GM21737 (cell line): ENCODE measurements around the gene HS3ST5.

Source experiments
- ATAC-seq: cut with Tn5 transposase; IDR thresholded peaks from one replicate; pipeline ENCODE4 v1.9.1; 2021; ENCODE audit warnings: mild to moderate bottlenecking, moderate library complexity; ENCODE audit not compliant: unreplicated experiment

HS3ST5 gene, protein sequence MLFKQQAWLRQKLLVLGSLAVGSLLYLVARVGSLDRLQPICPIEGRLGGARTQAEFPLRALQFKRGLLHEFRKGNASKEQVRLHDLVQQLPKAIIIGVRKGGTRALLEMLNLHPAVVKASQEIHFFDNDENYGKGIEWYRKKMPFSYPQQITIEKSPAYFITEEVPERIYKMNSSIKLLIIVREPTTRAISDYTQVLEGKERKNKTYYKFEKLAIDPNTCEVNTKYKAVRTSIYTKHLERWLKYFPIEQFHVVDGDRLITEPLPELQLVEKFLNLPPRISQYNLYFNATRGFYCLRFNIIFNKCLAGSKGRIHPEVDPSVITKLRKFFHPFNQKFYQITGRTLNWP

DNA sequence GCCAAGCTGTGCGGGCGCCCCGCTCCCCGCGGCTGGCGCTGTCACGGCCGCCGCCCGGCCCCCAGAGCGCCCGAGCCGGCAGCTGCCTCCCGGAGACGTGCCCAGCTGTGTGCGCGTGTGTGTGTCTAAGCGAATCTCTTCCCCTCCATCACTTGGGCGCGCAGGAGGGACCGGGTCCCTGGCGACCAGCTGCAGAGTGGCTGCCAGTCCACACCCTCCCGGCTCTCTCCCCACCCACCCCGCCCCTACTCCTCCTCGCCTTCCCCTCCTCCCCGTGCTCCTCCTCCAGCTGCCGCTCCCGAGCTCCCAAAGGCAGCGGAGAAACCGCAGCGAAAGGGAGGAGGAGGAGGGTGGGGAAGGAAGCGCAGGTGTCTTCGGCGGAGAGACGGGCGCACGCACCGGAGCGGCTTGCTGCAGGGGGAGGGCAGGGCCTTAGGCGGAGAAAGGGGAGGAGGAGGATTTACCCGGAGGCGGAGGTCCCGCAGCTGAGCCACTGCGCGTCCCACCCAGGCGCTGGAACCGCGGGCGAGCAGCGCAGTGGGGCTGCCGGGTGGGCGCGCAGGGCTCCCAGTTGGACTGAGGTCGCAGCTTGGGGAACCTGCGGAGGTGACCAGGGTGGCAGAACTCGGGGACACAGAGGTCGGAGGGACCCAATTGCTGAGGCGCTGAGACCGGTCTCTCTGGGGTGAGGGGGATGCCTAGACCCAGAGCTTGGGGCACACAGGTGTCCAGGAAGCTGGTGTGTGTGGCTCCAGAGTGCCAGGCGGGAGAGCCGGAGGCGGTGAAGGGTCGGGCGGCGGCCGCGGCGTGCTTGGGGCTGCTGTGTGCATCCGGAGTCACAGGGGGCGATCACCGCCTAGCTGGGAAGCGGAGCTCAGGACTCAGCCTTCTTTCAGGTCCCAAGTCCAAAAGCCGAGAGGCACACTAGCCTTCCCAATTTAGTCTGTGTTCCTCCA is at the start of gene HS3ST5:
Gene HS3ST5 (minus strand): TSS at position 198 of the 956 bp plus-strand sequence. CDS start 280,178 bp downstream, outside the sequence.
- no peak for ATAC-seq

DNA sequence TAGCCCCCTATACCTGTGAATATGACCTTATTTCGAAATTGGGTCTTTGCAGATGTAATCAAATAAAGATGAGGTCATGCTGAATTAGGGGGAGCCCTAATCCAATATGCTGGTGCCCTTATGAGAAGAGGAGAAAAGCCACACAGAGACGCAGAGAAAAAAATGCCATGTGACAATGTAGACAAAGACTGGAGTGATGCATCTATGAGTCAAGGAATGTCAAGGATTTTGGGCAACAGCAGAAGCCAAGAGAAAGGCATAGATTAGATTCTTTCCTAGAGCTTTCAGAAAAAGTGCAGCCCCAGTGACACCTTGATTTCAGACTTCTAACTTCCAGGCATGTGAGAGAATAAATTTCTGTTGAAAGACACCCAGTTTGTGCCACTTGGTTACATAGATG is 47.4 kb upstream of the HS3ST5 start:
- ATAC-seq = no peak

GRCh38 chr6:114389111-114389510 is 46.3 kb upstream of the HS3ST5 start:
- no peak for ATAC-seq

DNA sequence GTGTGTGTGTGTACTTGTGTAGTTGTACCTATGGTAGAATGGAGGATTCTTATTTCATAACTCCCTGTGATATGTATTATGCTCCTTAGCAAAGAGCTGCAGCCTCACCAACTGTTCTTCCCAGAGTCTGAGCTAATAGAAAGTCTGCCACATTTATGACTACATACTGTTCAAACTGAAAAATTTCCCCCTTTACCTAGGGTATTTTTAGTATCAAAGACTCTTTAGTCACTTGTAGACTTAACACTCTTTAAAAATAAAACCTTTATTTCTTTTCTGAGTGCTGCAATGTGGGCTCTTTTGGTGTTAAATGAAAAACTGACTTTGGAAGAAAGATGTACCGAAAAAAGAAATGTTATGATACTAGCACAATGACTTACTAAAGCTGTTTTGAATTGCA is 39.6 kb upstream of the HS3ST5 start:
- ATAC-seq = no peak

DNA sequence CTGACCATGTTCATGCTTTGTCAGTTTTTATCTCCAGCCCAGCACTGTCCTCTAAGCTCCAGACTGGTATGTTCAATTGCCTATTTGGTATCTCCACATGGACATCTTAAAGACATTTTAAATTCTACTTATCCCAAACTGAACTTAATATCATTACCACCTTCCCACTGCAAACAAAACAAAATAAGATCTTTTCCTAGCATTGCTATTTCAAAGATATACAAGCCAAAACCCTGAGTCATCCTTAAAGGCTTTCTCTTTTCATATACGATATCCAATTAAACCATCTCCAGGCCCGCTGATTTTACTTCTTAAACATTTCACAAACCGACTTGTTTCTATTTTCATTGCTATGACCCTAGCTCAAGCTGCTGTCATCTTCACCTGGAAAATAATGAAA is 35.1 kb upstream of the HS3ST5 start:
- ATAC-seq = no peak

GRCh38 chr6:114376611-114377175 is 33.9 kb upstream of the HS3ST5 start:
- ATAC-seq = no peak

GRCh38 chr6:114375541-114376192 is 32.8 kb upstream of the HS3ST5 start:
- ATAC-seq = no peak

DNA sequence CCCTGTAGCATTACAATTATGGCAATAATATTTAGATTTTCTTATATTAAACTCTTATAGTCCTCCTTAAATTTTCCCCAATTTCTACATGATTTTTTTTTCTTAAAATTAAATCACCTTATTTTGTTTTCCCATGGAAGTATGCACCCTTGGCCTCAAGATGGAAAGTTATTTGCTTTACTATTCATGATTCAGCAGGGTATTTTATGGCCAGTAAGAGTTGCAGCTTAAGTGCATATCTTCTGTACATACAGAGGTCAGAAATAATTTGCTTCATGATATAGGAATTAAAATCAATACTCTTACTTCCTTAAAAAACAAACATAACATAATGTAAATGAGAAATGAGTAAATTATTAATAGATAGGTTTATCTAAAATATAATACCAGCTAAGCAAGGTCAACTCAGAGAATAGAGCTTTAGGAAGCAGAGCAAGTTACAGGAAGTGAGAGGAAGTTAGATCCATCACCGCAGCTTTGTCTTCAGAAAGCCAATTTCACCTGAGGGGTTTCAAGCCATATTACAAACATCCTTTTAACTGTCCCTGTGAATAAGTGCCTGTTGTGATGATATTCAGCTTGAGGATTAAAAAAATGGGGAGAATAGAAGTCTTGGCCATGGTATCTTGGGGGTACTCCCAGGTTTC is 24.6 kb upstream of the HS3ST5 start:
- ATAC-seq = no peak

DNA sequence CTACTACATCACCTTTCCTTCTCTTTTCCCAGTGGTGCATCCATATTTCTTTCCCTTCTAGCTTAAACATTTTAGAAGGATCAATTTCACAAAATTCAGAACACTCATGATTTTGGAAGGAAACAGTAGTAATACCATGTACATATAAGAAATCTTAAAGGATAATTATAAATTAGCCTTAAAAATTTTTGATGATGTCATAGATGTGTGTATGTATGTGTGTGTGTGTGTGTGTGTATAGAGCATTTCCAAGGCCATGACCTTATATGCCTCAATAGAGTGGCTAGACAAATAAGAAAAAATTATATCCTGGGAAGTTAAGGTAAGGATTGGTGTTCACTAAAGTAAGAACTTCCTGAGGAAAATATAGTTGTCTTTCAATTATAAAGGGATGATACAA is 24.1 kb upstream of the HS3ST5 start:
- no peak for ATAC-seq

- ATAC-seq = no peak
These were observed 21.5 kb upstream of the HS3ST5 start for GRCh38 chr6:114364301-114364700.

GRCh38 chr6:114362957-114363356 is 20.1 kb upstream of the HS3ST5 start:
- ATAC-seq = no peak

- no peak for ATAC-seq
These were observed 19.6 kb upstream of the HS3ST5 start for GRCh38 chr6:114362396-114362795.

GRCh38 chr6:114361036-114361435 is 18.2 kb upstream of the HS3ST5 start:
- ATAC-seq = no peak

DNA sequence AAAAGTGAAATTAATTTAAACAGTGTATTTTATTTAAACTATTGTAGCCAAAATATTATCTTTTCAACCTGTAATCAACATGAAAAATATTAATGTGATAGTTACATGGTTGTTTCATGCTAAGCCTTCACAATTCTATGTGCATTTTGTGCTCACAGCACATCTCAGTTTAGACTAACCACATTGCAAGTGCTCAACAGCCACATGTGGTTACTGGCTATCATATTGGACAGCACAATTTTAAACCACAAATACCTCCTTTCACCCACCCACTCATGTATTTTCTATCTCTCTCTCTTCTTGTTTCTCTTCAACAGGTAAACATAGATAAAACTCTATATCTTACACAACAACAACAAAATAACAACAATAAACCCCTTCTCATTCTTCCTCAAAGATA is 12.5 kb upstream of the HS3ST5 start:
- ATAC-seq = no peak

DNA sequence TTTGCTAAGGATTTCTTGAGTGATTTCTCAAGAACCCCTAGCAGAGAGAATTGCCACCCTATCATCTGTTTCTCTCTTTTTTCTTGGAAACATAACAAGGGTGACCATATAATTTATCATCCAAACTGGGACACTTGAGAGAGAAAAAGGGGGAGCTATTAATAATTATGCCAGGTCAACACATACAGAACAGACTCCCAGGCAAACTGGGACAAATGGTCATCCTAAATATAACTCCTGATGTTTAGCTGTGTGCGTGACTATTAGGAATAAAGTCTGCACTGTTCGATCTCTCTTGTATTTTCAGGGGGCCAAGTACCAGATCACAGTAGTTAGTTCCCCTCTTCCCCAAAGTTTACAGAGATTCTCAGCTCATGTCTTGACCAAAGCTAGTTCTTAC is 11.7 kb upstream of the HS3ST5 start:
- no peak for ATAC-seq

DNA sequence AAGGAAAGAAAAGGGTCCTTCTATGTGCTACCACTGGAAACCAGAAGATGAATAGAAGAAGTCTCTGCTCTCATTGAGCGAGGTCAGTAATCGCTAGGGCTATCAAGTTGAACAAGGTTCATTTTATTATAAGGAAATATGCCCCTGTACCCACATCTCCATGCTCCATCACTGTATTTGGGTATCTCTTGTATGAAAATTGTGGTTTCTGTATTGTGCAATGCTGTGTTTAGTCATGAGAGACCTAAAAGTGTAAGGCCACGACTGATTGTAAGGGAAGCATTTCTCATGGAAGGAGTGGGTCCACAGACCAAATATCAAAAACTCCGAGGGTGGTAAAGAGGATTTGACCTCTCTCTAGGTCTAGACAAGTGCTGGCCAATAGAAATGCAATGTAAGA is 3.6 kb upstream of the HS3ST5 start:
- ATAC-seq = no peak

- no peak for ATAC-seq
These were observed 2.1 kb upstream of the HS3ST5 start for GRCh38 chr6:114344971-114345275.

DNA sequence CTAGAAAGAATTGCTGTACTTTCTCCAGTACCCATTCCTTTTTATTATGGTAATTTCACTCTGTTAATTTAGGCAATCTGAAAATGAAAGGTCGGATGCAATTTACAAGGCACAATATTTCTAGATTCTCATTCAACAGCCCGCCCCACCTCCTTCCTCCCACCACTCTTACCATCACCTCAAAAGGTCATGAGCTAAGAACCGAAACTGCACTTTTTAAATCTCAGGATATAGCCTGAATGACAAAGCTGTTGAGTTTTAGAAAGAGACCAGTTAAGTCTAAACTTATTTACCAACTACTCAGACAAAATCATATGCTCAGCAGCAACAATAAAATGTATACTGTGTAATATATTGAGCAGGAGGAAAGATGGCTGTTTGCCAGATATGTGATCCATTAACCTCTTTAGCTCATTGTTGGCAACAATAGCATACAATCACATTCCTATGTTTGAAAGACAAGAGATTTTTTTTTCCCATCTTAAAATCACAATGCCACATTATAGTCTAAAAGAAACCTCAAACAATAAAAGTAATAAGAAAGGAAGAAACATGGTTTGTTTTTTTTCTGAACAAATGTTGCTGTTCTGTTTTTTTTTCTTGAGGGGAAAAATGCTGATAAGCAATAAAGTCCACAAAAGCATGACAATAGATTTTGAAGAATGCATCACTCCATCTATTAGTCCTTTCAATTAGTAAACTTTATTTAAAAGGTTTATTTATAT is 1.6 kb upstream of the HS3ST5 start:
- ATAC-seq = no peak

GRCh38 chr6:114343782-114344144 is 940 bp upstream of the HS3ST5 start:
- no peak for ATAC-seq
